H9 (cell line): Measurements from ENCODE around the gene FEM1B. TPM values are rescaled to one million over a fixed set of nuclear protein-coding genes. Genes with fewer than 3 reads are reported as not detected.

Source experiments
- DNase-seq: peaks from one replicate; pipeline ENCODE4 v3.0.0-alpha.2; 2017
- H2AFZ ChIP-seq: one replicate; pipeline ENCODE4 v1.6.1; 2013; ENCODE audit warnings: mild to moderate bottlenecking, low read length, control low read depth, moderate library complexity
- H2AK5ac ChIP-seq: 2 replicates; pipeline ENCODE4 v1.6.1; 2013; ENCODE audit warnings: low read length, control low read depth, mixed read lengths; ENCODE audit not compliant: insufficient read length
- H2BK120ac ChIP-seq: one replicate; pipeline ENCODE4 v1.6.1; 2013; ENCODE audit warnings: low read depth, mild to moderate bottlenecking, low read length, control low read depth, inconsistent platforms; ENCODE audit not compliant: poor library complexity, severe bottlenecking
- H2BK12ac ChIP-seq: 2 replicates; pipeline ENCODE4 v1.6.1; 2013; ENCODE audit warnings: low read length, control low read depth, mixed read lengths, low read depth; ENCODE audit not compliant: insufficient read length
- H2BK15ac ChIP-seq: 2 replicates; pipeline ENCODE4 v1.6.1; 2013; ENCODE audit warnings: low read depth, low read length, control low read depth
- H2BK20ac ChIP-seq: one replicate; pipeline ENCODE4 v1.6.1; 2013; ENCODE audit warnings: low read depth, mild to moderate bottlenecking, low read length, control low read depth, inconsistent platforms; ENCODE audit not compliant: poor library complexity, severe bottlenecking
- H2BK5ac ChIP-seq: 2 replicates; pipeline ENCODE4 v1.6.1; 2013; ENCODE audit warnings: low read length, control low read depth, mixed read lengths; ENCODE audit not compliant: insufficient read length
- H3K14ac ChIP-seq: 2 replicates; pipeline ENCODE4 v1.6.1; 2013; ENCODE audit warnings: low read length, control low read depth; ENCODE audit not compliant: insufficient read depth
- H3K18ac ChIP-seq: 2 replicates; pipeline ENCODE4 v1.6.1; 2013; ENCODE audit warnings: low read depth, mild to moderate bottlenecking, mixed read lengths, low read length, control low read depth; ENCODE audit not compliant: insufficient read length
- H3K23ac ChIP-seq: 2 replicates; pipeline ENCODE4 v1.6.1; 2013; ENCODE audit warnings: low read length, control low read depth, mixed read lengths, low read depth; ENCODE audit not compliant: insufficient read length
- H3K23me2 ChIP-seq: 2 replicates; pipeline ENCODE4 v1.6.1; 2013; ENCODE audit warnings: low read depth, mild to moderate bottlenecking, mixed read lengths, low read length, control low read depth; ENCODE audit not compliant: insufficient read length, poor library complexity, severe bottlenecking
- H3K27ac ChIP-seq: 2 replicates; pipeline ENCODE4 v1.5.1; 2013; ENCODE audit warnings: low read length, control low read depth, mixed read lengths, low read depth; ENCODE audit not compliant: insufficient read length
- H3K27me3 ChIP-seq: 2 replicates; pipeline ENCODE4 v1.6.1; 2013; ENCODE audit warnings: low read length, control low read depth, inconsistent platforms; ENCODE audit not compliant: insufficient read depth
- H3K4ac ChIP-seq: 2 replicates; pipeline ENCODE4 v1.6.1; 2013; ENCODE audit warnings: low read depth, mild to moderate bottlenecking, control low read depth, inconsistent platforms, low read length, moderate library complexity
- H3K4me1 ChIP-seq: 2 replicates; pipeline ENCODE4 v1.6.1; 2013; ENCODE audit warnings: low read length, control low read depth, inconsistent platforms; ENCODE audit not compliant: insufficient read depth
- H3K4me2 ChIP-seq: 2 replicates; pipeline ENCODE4 v1.6.1; 2013; ENCODE audit warnings: low read length, control low read depth, mixed read lengths; ENCODE audit not compliant: insufficient read length, insufficient read depth
- H3K56ac ChIP-seq: 2 replicates; pipeline ENCODE4 v1.6.1; 2013; ENCODE audit warnings: low read depth, mild to moderate bottlenecking, mixed read lengths, low read length, control low read depth; ENCODE audit not compliant: insufficient read length
- H3K79me1 ChIP-seq: 2 replicates; pipeline ENCODE4 v1.6.1; 2013; ENCODE audit warnings: low read depth, mild to moderate bottlenecking, moderate library complexity, low read length, control low read depth, inconsistent platforms; ENCODE audit not compliant: insufficient read depth, poor library complexity, severe bottlenecking
- H3K79me2 ChIP-seq: 2 replicates; pipeline ENCODE4 v1.6.1; 2013; ENCODE audit warnings: low read length, control low read depth, inconsistent platforms; ENCODE audit not compliant: insufficient read depth
- H3K9ac ChIP-seq: 2 replicates; pipeline ENCODE4 v1.6.1; 2013; ENCODE audit warnings: low read length, control low read depth, mixed read lengths; ENCODE audit not compliant: insufficient read length; ENCODE audit errors: extremely low read depth
- H3K9me3 ChIP-seq: one replicate; pipeline ENCODE4 v1.6.1; 2013; ENCODE audit warnings: low read depth, low read length, inconsistent platforms; ENCODE audit not compliant: control insufficient read depth
- H3T11ph ChIP-seq: one replicate; pipeline ENCODE4 v1.6.1; 2013; ENCODE audit warnings: mild to moderate bottlenecking, low read length, control low read depth, inconsistent platforms
- H4K20me1 ChIP-seq: one replicate; pipeline ENCODE4 v1.6.1; 2013; ENCODE audit not compliant: control insufficient read depth, insufficient read length, insufficient read depth
- H4K5ac ChIP-seq: 2 replicates; pipeline ENCODE4 v1.6.1; 2013; ENCODE audit warnings: low read depth, mild to moderate bottlenecking, mixed read lengths, low read length, control low read depth; ENCODE audit not compliant: insufficient read length
- H4K8ac ChIP-seq: replicated peaks from 2 replicates; pipeline ENCODE4 v1.6.1; 2013; ENCODE audit warnings: low read length, control low read depth, mixed read lengths, low read depth; ENCODE audit not compliant: insufficient read length
- H4K91ac ChIP-seq: 2 replicates; pipeline ENCODE4 v1.6.1; 2013; ENCODE audit warnings: low read depth, mild to moderate bottlenecking, moderate library complexity, mixed read lengths, low read length, control low read depth; ENCODE audit not compliant: insufficient read length
- H3K27ac Mint-ChIP-seq, 3 experiments: 2 replicates in 2 of 3; 3 replicates in 1 of 3; pipeline ENCODE4 v1.8.0; 2020 to 2021; ENCODE audit warnings: mixed read lengths in 3 of 3, mild to moderate bottlenecking in 1 of 3, moderate library complexity in 1 of 3
- H3K27me3 Mint-ChIP-seq: 2 replicates; pipeline ENCODE4 v1.8.0; 2021; ENCODE audit warnings: low read depth, mild to moderate bottlenecking, moderate library complexity, mixed read lengths
- H3K36me3 Mint-ChIP-seq, 3 experiments: 2 replicates in 2 of 3; 3 replicates in 1 of 3; pipeline ENCODE4 v1.8.0; 2020 to 2021; ENCODE audit warnings: low read depth in 3 of 3, mixed read lengths in 3 of 3; ENCODE audit not compliant: insufficient read depth in 1 of 3
- H3K4me1 Mint-ChIP-seq, 2 experiments: 2 replicates each; pipeline ENCODE4 v1.8.0; 2020; ENCODE audit warnings: mixed read lengths in 2 of 2
- H3K4me3 Mint-ChIP-seq, 2 experiments: 2 replicates in 1 of 2; 3 replicates in 1 of 2; pipeline ENCODE4 v1.8.0; 2020 to 2021; ENCODE audit warnings: mild to moderate bottlenecking in 2 of 2, mixed read lengths in 2 of 2, moderate library complexity in 1 of 2
- H3K9me3 Mint-ChIP-seq, 2 experiments: 2 replicates in 1 of 2; 3 replicates in 1 of 2; pipeline ENCODE4 v1.8.0; 2020; ENCODE audit warnings: mild to moderate bottlenecking in 2 of 2, mixed read lengths in 2 of 2, moderate library complexity in 1 of 2
- CTCF ChIP-seq: fragments of 200-600 bp; sonication (generic); conservative IDR thresholded peaks from 3 replicates; pipeline ENCODE4 v1.8.0; 2021; ENCODE audit warnings: antibody characterized with exemption, mild to moderate bottlenecking
- WGBS: extraction: QIAGEN DNeasy Blood & Tissue Kit; methylation state at CpG from one replicate; pipeline ENCODE4 v1.1.7; 2013; ENCODE audit warnings: missing lambda C conversion rate, low lambda C conversion rate, mixed read lengths; ENCODE audit not compliant: insufficient read length; ENCODE audit errors: extremely low coverage; 5-methylcytosine and 5-hydroxymethylcytosine counted together
- total RNA-seq: library from RNA; stranded (reverse); gene quantifications from 2 replicates; pipeline ENCODE4 v1.2.1, GENCODE V29; 2021

FEM1B gene
- total RNA-seq, 1 experiment from 2014 or later: 77.9 TPM

GRCh38 chr15:68259883-68260282 is 17.7 kb upstream of the FEM1B start:
- Mint-ChIP-seq H3K27me3 (no peaks in the 10 kb centered on the region; the same call in 1 of the 2 replicates), H3K36me3 (peaks cover 0 to 2% (median 0%) of the 10 kb centered on the region in 3 experiments; a peak in 3 of 7 replicates), H3K4me3 (no peak overlapping the region), H3K9me3 (peaks cover 0 to 3% of the 10 kb centered on the region in 2 experiments; a peak in 1 of 5 replicates), H3K4me1 (peaks cover 35 to 42% of the 10 kb centered on the region in 2 experiments), H3K27ac (no peak overlapping the region)
- peaks cover 7% of the 10 kb centered on the region; the same call in 1 of the 2 replicates for H3K4me1 ChIP-seq
- no peaks in the 10 kb centered on the region for H3K23me2 ChIP-seq
- H4K5ac ChIP-seq: no peak overlapping the region
- WGBS: no CpG with 5 or more reads among the region's 2 CpGs
- TF ChIP-seq CTCF: no peak
- H2BK5ac ChIP-seq: no peak overlapping the region
- DNase-seq: no peak
- no peak overlapping the region for H3K9ac ChIP-seq
- no peaks in the 10 kb centered on the region for H3K79me1 ChIP-seq
- no peak overlapping the region for H2AK5ac ChIP-seq
- H4K8ac ChIP-seq: no peak overlapping the region
- H4K20me1 ChIP-seq: no peaks in the 10 kb centered on the region
- no peak overlapping the region for H3K23ac ChIP-seq
- no peak overlapping the region for H3K27ac ChIP-seq
- no peak overlapping the region for H4K91ac ChIP-seq
- H3K9me3 ChIP-seq: no peaks in the 10 kb centered on the region
- no peak overlapping the region for H3K56ac ChIP-seq
- H3K4ac ChIP-seq: no peak overlapping the region
- H3K18ac ChIP-seq: no peak overlapping the region
- no peak overlapping the region for H3T11ph ChIP-seq
- no peak overlapping the region for H3K14ac ChIP-seq
- no peak overlapping the region for H2AFZ ChIP-seq
- no peak overlapping the region for H2BK12ac ChIP-seq
- H2BK120ac ChIP-seq: no peak overlapping the region
- no peaks in the 10 kb centered on the region for H3K79me2 ChIP-seq
- no peaks in the 10 kb centered on the region for H3K27me3 ChIP-seq
- no peak overlapping the region for H2BK15ac ChIP-seq
- no peak overlapping the region for H3K4me2 ChIP-seq
- H2BK20ac ChIP-seq: no peak overlapping the region
